Inferior parietal cortex (tissue), 1 donor: ENCODE results near the gene WNK2.

Experiments used
- DNase-seq: peaks from one replicate; pipeline ENCODE4 v3.0.0-alpha.2; 2016; ENCODE audit errors: extremely low spot score

The WNK2 gene

GRCh38 chr9:93255494-93255867 is 71.5 kb downstream of the WNK2 start:
- DNase-seq: no peak

- no peak for DNase-seq
Measured at GRCh38 chr9:93255994-93256877, 72.3 kb downstream of the WNK2 start.

- no peak for DNase-seq
Measured at GRCh38 chr9:93256878-93257807, 73.2 kb downstream of the WNK2 start.

GRCh38 chr9:93257808-93258331 is 73.9 kb downstream of the WNK2 start:
- DNase-seq: no peak

GRCh38 chr9:93258419-93258817 is 74.5 kb downstream of the WNK2 start:
- no peak for DNase-seq

- no peak for DNase-seq
Measured at GRCh38 chr9:93258818-93259489, 75.0 kb downstream of the WNK2 start.

GRCh38 chr9:93259490-93260262 is 75.7 kb downstream of the WNK2 start:
- DNase-seq: no peak

- no peak for DNase-seq
Measured at GRCh38 chr9:93260263-93261066, 76.5 kb downstream of the WNK2 start.

GRCh38 chr9:93261281-93261680 is 77.3 kb downstream of the WNK2 start:
- no peak for DNase-seq

- no peak for DNase-seq
Measured at GRCh38 chr9:93261735-93262523, 78.0 kb downstream of the WNK2 start.

GRCh38 chr9:93262537-93263310 is 78.8 kb downstream of the WNK2 start:
- no peak for DNase-seq

GRCh38 chr9:93263334-93264229 is 79.6 kb downstream of the WNK2 start:
- DNase-seq: no peak

GRCh38 chr9:93264338-93265125 is 80.6 kb downstream of the WNK2 start:
- no peak for DNase-seq

- DNase-seq: no peak
Measured at GRCh38 chr9:93265301-93265971, 81.5 kb downstream of the WNK2 start.

- no peak for DNase-seq
Measured at GRCh38 chr9:93265972-93266371, 82.0 kb downstream of the WNK2 start.

- DNase-seq: no peak
Measured at GRCh38 chr9:93266521-93267001, 82.6 kb downstream of the WNK2 start.
